Measurements from ENCODE around the gene EFNA2.

The EFNA2 gene

GRCh38 chr19:1248786-1249297, 36.8 kb upstream of the EFNA2 start:
- H3K4me3 ChIP-seq (ENCODE audit: low read depth, low read length), result peak overlapping the region; percentile 70

GRCh38 chr19:1249298-1249989, 36.2 kb upstream of the EFNA2 start:
- H3K4me3 ChIP-seq (ENCODE audit: low read depth, low read length), result peak overlapping the region; percentile 79

- H3K4me3 ChIP-seq (ENCODE audit: low read depth, low read length), result peak overlapping the region; percentile 79
These were observed 35.7 kb upstream of the EFNA2 start for GRCh38 chr19:1249990-1250436.

- peak overlapping the region; percentile 79 for H3K4me3 ChIP-seq (ENCODE audit: low read depth, low read length)
These were observed 35.0 kb upstream of the EFNA2 start for GRCh38 chr19:1250437-1251260.

- peak overlapping the region; percentile 79 for H3K4me3 ChIP-seq (ENCODE audit: low read depth, low read length)
These were observed 34.1 kb upstream of the EFNA2 start for GRCh38 chr19:1251330-1252220.

GRCh38 chr19:1252221-1252820, 33.4 kb upstream of the EFNA2 start:
- no peak overlapping the region for H3K4me3 ChIP-seq (ENCODE audit: low read depth, low read length)

GRCh38 chr19:1252821-1253513, 32.7 kb upstream of the EFNA2 start:
- H3K4me3 ChIP-seq (ENCODE audit: low read depth, low read length), result no peak overlapping the region

- no peak overlapping the region for H3K4me3 ChIP-seq (ENCODE audit: low read depth, low read length)
These were observed 32.1 kb upstream of the EFNA2 start for GRCh38 chr19:1253514-1254080.

GRCh38 chr19:1254081-1254527, 31.6 kb upstream of the EFNA2 start:
- no peak overlapping the region for H3K4me3 ChIP-seq (ENCODE audit: low read depth, low read length)

- H3K4me3 ChIP-seq (ENCODE audit: low read depth, low read length), result no peak overlapping the region
These were observed 31.0 kb upstream of the EFNA2 start for GRCh38 chr19:1254530-1255185.

- no peak overlapping the region for H3K4me3 ChIP-seq (ENCODE audit: low read depth, low read length)
These were observed 30.2 kb upstream of the EFNA2 start for GRCh38 chr19:1255186-1256161.

- H3K4me3 ChIP-seq (ENCODE audit: low read depth, low read length), result no peak overlapping the region
These were observed 28.8 kb upstream of the EFNA2 start for GRCh38 chr19:1256646-1257474.

- no peak overlapping the region for H3K4me3 ChIP-seq (ENCODE audit: low read depth, low read length)
These were observed 28.1 kb upstream of the EFNA2 start for GRCh38 chr19:1257475-1258162.

- H3K4me3 ChIP-seq (ENCODE audit: low read depth, low read length), result no peak overlapping the region
These were observed 27.5 kb upstream of the EFNA2 start for GRCh38 chr19:1258163-1258492.

- no peak overlapping the region for H3K4me3 ChIP-seq (ENCODE audit: low read depth, low read length)
These were observed 26.9 kb upstream of the EFNA2 start for GRCh38 chr19:1258707-1259205.

GRCh38 chr19:1259206-1259875, 26.3 kb upstream of the EFNA2 start:
- H3K4me3 ChIP-seq (ENCODE audit: low read depth, low read length), result no peak overlapping the region

Data from iPS-11a (cell line).